Endothelial cell of umbilical vein (primary cell): Measurements from ENCODE around the gene NEK6. TPM values are rescaled to one million over a fixed set of nuclear protein-coding genes. Genes with fewer than 3 reads are reported as not detected.

Experiments
- BruUV-seq: library from RNA; stranded (reverse); fragments of 400-500 nt; replicated peaks from 2 replicates; lab custom pipeline; 2021; lab: Mats Ljungman, UMichigan
- CTCF ChIA-PET: fragments of 300-600, 350-600 bp; sonication (Branson Sonifier 250); formaldehyde crosslinking; loops from one replicate; lab custom pipeline; 2021; ENCODE audit warnings: antibody characterized with exemption, inconsistent platforms; lab: Charles Lee
- POLR2A ChIA-PET: fragments of 300-600, 350-600 bp; sonication (Branson Sonifier 250); formaldehyde crosslinking; loops from one replicate; lab custom pipeline; 2021; ENCODE audit warnings: antibody characterized with exemption, inconsistent platforms; lab: Charles Lee
- DNase-seq: peaks from one replicate; pipeline ENCODE4 v3.0.0-alpha.2; 2011; ENCODE audit warnings: low read depth, low spot score
- FAIRE-seq: peaks from 2 replicates; lab custom pipeline; 2011; peaks lifted over from hg19 to GRCh38; lab: Jason Lieb, UNC
- H2AFZ ChIP-seq: 2 replicates; pipeline ENCODE4 v1.6.0; 2012; ENCODE audit warnings: low read depth, low read length, control low read depth, inconsistent platforms
- H3K27ac ChIP-seq: 2 replicates; pipeline ENCODE4 v1.5.1; 2011; ENCODE audit warnings: low read depth, mild to moderate bottlenecking, control low read depth, low read length, moderate library complexity; ENCODE audit not compliant: insufficient read depth
- H3K27me3 ChIP-seq, 2 experiments: 2 replicates each; pipeline versions ENCODE4 v1.6.0 to v1.6.1; 2011; ENCODE audit warnings: low read length in 2 of 2, mixed read lengths in 1 of 2; ENCODE audit not compliant: control insufficient read depth in 2 of 2, insufficient read depth in 2 of 2
- H3K36me3 ChIP-seq, 2 experiments: 2 replicates in 1 of 2; 3 replicates in 1 of 2; pipeline ENCODE4 v1.5.1; 2011; ENCODE audit warnings: low read length in 2 of 2, mild to moderate bottlenecking in 1 of 2, moderate library complexity in 1 of 2; ENCODE audit not compliant: control insufficient read depth in 2 of 2, insufficient read depth in 2 of 2; ENCODE audit errors: extremely low read depth in 1 of 2
- H3K4me1 ChIP-seq: 3 replicates; pipeline ENCODE4 v1.5.1; 2011; ENCODE audit warnings: mild to moderate bottlenecking, low read length; ENCODE audit not compliant: control insufficient read depth, insufficient read depth; ENCODE audit errors: extremely low read depth
- H3K4me2 ChIP-seq: 2 replicates; pipeline ENCODE4 v1.6.1; 2011; ENCODE audit warnings: low read length, control low read depth, mixed read lengths; ENCODE audit not compliant: insufficient read depth
- H3K4me3 ChIP-seq, 3 experiments: fragments of 200-600 bp in 1 of 3; sonication (generic), shearing (Covaris generic) in 1 of 3; replicated peaks in 1 of 3; 2 replicates each; pipeline ENCODE4 v1.5.1; 2011 to 2016; ENCODE audit warnings: control low read depth in 3 of 3, low read length in 3 of 3, mild to moderate bottlenecking in 2 of 3, inconsistent platforms in 1 of 3, low read depth in 1 of 3, moderate library complexity in 1 of 3; ENCODE audit not compliant: insufficient read depth in 1 of 3
- H3K79me2 ChIP-seq: 2 replicates; pipeline ENCODE4 v1.6.0; 2012; ENCODE audit warnings: low read length, inconsistent platforms; ENCODE audit not compliant: control insufficient read depth, insufficient read depth
- H3K9ac ChIP-seq: replicated peaks from 2 replicates; pipeline ENCODE3; 2011; ENCODE audit warnings: low read length, control low read depth; ENCODE audit not compliant: insufficient read depth; ENCODE audit errors: extremely low read depth
- H3K9me1 ChIP-seq: replicated peaks from 3 replicates; pipeline ENCODE4 v1.6.0; 2011; ENCODE audit warnings: mild to moderate bottlenecking, low read length; ENCODE audit not compliant: control insufficient read depth, insufficient read depth; ENCODE audit errors: extremely low read depth
- H3K9me3 ChIP-seq: replicated peaks from 2 replicates; pipeline ENCODE4 v1.5.1; 2012; ENCODE audit warnings: low read length, inconsistent platforms; ENCODE audit not compliant: control insufficient read depth, insufficient read depth
- H4K20me1 ChIP-seq: replicated peaks from 2 replicates; pipeline ENCODE3; 2011; ENCODE audit warnings: mild to moderate bottlenecking, low read length; ENCODE audit not compliant: control insufficient read depth, insufficient read depth; ENCODE audit errors: extremely low read depth
- EZH2 ChIP-seq: IDR thresholded peaks from 2 replicates; pipeline ENCODE4 v1.6.1; 2012; ENCODE audit warnings: borderline replicate concordance, low read depth, mild to moderate bottlenecking, moderate library complexity, low read length, inconsistent platforms; ENCODE audit not compliant: severe bottlenecking
- FOS ChIP-seq: IDR thresholded peaks from 2 replicates; pipeline ENCODE4 v1.6.1; 2011; ENCODE audit warnings: mild to moderate bottlenecking, low read length, moderate library complexity, borderline replicate concordance; ENCODE audit not compliant: insufficient read depth
- GATA2 ChIP-seq: IDR thresholded peaks from 2 replicates; pipeline ENCODE4 v1.7.0; 2011; ENCODE audit warnings: low read depth, mild to moderate bottlenecking, moderate library complexity, mixed read lengths, low read length; ENCODE audit not compliant: insufficient read length, insufficient read depth
- JUN ChIP-seq: IDR thresholded peaks from 2 replicates; pipeline ENCODE4 v1.6.1; 2011; ENCODE audit warnings: borderline replicate concordance, low read depth; ENCODE audit not compliant: insufficient read length, insufficient read depth
- MAX ChIP-seq: IDR thresholded peaks from 2 replicates; pipeline ENCODE4 v1.6.1; 2011; ENCODE audit not compliant: insufficient read depth, insufficient read length
- MYC ChIP-seq: IDR thresholded peaks from one replicate; pipeline ENCODE4 v1.6.1; 2011; ENCODE audit warnings: mild to moderate bottlenecking, low read depth, low read length
- POLR2A ChIP-seq: IDR thresholded peaks from 2 replicates; pipeline ENCODE4 v1.6.1; 2012; ENCODE audit warnings: low read depth, mild to moderate bottlenecking, control low read depth, low read length
- POLR2AphosphoS5 ChIP-seq: IDR thresholded peaks from 2 replicates; pipeline ENCODE4 v1.6.1; 2012; ENCODE audit warnings: low read depth, mild to moderate bottlenecking, control low read depth, low read length, moderate library complexity; ENCODE audit not compliant: insufficient read depth
- dilution Hi-C: fragments of 300-500 bp; cut with MboI; formaldehyde crosslinking; loops from one replicate; pipeline ENCODE4 v1.15.0; 2019; ENCODE audit warnings: low sequenced_read_pairs; ENCODE audit not compliant: extremely low pct_ligation_motif_present
- intact Hi-C: fragments of 100-400 bp; cut with micrococcal nuclease; formaldehyde crosslinking; loops from one replicate; pipeline ENCODE4 v1.10.0; 2022
- polyA plus RNA-seq, 4 experiments: library from polyadenylated mRNA; depleted of rRNA in 3 of 4; stranded (reverse) in 3 of 4; unstranded in 1 of 4; fragments of >200 nt; gene quantifications; 2 replicates each; pipeline versions ENCODE4 v1.2.1 to v1.2.3, GENCODE V29; 2011 to 2012; ENCODE audit warnings: missing spikeins in 1 of 4
- total RNA-seq: library from RNA; stranded (reverse); gene quantifications from 2 replicates; pipeline ENCODE4 v1.2.3, GENCODE V29; 2021
- TF ChIP-seq, protein P1 (sequence below), 2 donors: IDR thresholded peaks; 1 replicate in 1 of 2; 2 replicates in 1 of 2; pipeline ENCODE4 v1.5.1; 2011; ENCODE audit warnings: low read length in 2 of 2, mild to moderate bottlenecking in 2 of 2, moderate library complexity in 2 of 2, control low read depth in 1 of 2, inconsistent platforms in 1 of 2, low read depth in 1 of 2; ENCODE audit not compliant: insufficient read depth in 1 of 2; ENCODE audit errors: extremely low read depth in 1 of 2

The NEK6 gene
- total and polyA plus RNA-seq, 2 donors (not counting 3 experiments of a cell fraction or from before 2014, with no cell fraction given): 64.3 to 67.1 TPM

GRCh38 chr9:124208571-124208970, 49.2 kb upstream of the NEK6 start:
- Histone ChIP-seq H2AFZ (no peak overlapping the region), H3K79me2 (no peaks in the 10 kb centered on the region), H3K4me3 (no peak overlapping the region), H3K9ac (no peak overlapping the region), H3K36me3 (no peaks in the 10 kb centered on the region), H3K4me2 (no peak overlapping the region), H3K27me3 (peaks cover 6 to 11% of the 10 kb centered on the region in 2 experiments), H3K9me3 (no peaks in the 10 kb centered on the region), H4K20me1 (no peaks in the 10 kb centered on the region), H3K9me1 (no peaks in the 10 kb centered on the region), H3K4me1 (peaks cover 23% of the 10 kb centered on the region), H3K27ac (no peak overlapping the region)
- CTCF ChIA-PET: no interaction called here
- TF ChIP-seq POLR2A: no peak
- TF ChIP-seq GATA2: no peak
- TF ChIP-seq JUN: no peak
- TF ChIP-seq EZH2: no peak
- no peak for TF ChIP-seq MAX
- TF ChIP-seq, protein P1, sequence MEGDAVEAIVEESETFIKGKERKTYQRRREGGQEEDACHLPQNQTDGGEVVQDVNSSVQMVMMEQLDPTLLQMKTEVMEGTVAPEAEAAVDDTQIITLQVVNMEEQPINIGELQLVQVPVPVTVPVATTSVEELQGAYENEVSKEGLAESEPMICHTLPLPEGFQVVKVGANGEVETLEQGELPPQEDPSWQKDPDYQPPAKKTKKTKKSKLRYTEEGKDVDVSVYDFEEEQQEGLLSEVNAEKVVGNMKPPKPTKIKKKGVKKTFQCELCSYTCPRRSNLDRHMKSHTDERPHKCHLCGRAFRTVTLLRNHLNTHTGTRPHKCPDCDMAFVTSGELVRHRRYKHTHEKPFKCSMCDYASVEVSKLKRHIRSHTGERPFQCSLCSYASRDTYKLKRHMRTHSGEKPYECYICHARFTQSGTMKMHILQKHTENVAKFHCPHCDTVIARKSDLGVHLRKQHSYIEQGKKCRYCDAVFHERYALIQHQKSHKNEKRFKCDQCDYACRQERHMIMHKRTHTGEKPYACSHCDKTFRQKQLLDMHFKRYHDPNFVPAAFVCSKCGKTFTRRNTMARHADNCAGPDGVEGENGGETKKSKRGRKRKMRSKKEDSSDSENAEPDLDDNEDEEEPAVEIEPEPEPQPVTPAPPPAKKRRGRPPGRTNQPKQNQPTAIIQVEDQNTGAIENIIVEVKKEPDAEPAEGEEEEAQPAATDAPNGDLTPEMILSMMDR (IDR thresholded peaks at IDR 0.05; ENCODE audit: extremely low read depth in 1 of 2, insufficient read depth in 1 of 2, low read depth in 1 of 2, low read length in 2 of 2): no peak
- no peak for TF ChIP-seq MYC
- no peak for TF ChIP-seq FOS
- no peak for TF ChIP-seq POLR2AphosphoS5
- intact Hi-C loops: no loop called here
- dilution Hi-C loops: loop anchor here (25.0 kb wide), 1 partner anchor 104 kb away; no protein-coding TSS in a partner anchor
- POLR2A ChIA-PET: no interaction called here
- BruUV-seq: no TSS peak
- FAIRE-seq (no peak), DNase-seq (no peak)
